ENCODE results near the gene CWC27. TPM values are rescaled to one million over a fixed set of nuclear protein-coding genes. Genes with fewer than 3 reads are reported as not detected.

CWC27 gene
- polyA plus RNA-seq, 1 of the 3 experiments (the other 2 are of a cell fraction), result 6.6 TPM

DNA sequence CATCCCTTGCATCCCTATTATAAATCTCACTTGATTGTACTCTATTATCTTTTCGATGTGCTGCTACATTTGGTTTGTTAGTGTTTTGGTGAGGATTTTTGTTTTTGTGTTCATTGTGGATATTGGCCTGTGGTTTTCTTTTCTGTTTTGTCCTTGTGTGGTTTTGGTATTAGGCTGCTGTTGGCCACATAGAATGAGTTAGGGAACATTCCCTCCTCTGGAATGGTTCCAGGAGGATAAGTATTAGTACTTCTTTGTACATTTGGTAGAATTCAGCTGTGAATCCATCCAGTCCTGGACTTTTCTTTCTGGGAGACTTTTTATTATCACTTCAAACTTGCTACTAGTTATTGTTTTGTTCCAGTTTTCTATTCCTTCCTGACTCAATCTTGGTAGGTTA lies 287.2 kb downstream of the CWC27 start:
- Histone ChIP-seq H3K9me2 (no peaks in the 10 kb centered on the region), H2AFZ (ENCODE audit: low read depth) (no peak overlapping the region; the same call in 1 of the 2 replicates), H3K4me1 (ENCODE audit: control insufficient read depth in 1 of 2, insufficient read depth in 2 of 2, low read depth in 1 of 2, low read length in 1 of 2) (peaks cover 4 to 7% of the 10 kb centered on the region in 2 experiments; a peak in 2 of 4 replicates), H3K27ac (ENCODE audit: low read depth in 2 of 2, low read length in 1 of 2) (no peak overlapping the region), H3K27me3 (ENCODE audit: insufficient read depth) (no peaks in the 10 kb centered on the region), H3K36me3 (replicated peaks in 1 of 2; ENCODE audit: control insufficient read depth in 1 of 2, insufficient read depth in 2 of 2, low read length in 1 of 2) (no peaks in the 10 kb centered on the region), H4K20me1 (ENCODE audit: insufficient read depth) (no peaks in the 10 kb centered on the region), H3K4me3 (ENCODE audit: low read depth in 2 of 2, low read length in 1 of 2) (no peak overlapping the region), H3F3A (replicated peaks; ENCODE audit: insufficient read depth) (peaks cover 11% of the 10 kb centered on the region), H3K9me3 (peaks cover 7% of the 10 kb centered on the region), H3K4me2 (no peak overlapping the region), H3K9ac (no peak overlapping the region), H3K79me2 (ENCODE audit: insufficient read depth) (no peaks in the 10 kb centered on the region)
- no peak for DNase-seq
- TF ChIP-seq, protein P1, sequence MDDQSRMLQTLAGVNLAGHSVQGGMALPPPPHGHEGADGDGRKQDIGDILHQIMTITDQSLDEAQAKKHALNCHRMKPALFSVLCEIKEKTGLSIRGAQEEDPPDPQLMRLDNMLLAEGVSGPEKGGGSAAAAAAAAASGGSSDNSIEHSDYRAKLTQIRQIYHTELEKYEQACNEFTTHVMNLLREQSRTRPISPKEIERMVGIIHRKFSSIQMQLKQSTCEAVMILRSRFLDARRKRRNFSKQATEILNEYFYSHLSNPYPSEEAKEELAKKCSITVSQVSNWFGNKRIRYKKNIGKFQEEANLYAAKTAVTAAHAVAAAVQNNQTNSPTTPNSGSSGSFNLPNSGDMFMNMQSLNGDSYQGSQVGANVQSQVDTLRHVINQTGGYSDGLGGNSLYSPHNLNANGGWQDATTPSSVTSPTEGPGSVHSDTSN (IDR thresholded peaks at IDR 0.05), result no peak
- no peak for TF ChIP-seq RXRA (IDR thresholded peaks at IDR 0.05; ENCODE audit: borderline replicate concordance, low read depth)
- TF ChIP-seq RFX5 (IDR thresholded peaks at IDR 0.05; ENCODE audit: low read length), result no peak
- no peak for TF ChIP-seq NFIC (IDR thresholded peaks at IDR 0.05; ENCODE audit: borderline replicate concordance)
- no peak for TF ChIP-seq EP300 (IDR thresholded peaks at IDR 0.05; ENCODE audit: borderline replicate concordance in 1 of 2, low read depth in 1 of 2, low read length in 1 of 2)
- TF ChIP-seq, protein P2, sequence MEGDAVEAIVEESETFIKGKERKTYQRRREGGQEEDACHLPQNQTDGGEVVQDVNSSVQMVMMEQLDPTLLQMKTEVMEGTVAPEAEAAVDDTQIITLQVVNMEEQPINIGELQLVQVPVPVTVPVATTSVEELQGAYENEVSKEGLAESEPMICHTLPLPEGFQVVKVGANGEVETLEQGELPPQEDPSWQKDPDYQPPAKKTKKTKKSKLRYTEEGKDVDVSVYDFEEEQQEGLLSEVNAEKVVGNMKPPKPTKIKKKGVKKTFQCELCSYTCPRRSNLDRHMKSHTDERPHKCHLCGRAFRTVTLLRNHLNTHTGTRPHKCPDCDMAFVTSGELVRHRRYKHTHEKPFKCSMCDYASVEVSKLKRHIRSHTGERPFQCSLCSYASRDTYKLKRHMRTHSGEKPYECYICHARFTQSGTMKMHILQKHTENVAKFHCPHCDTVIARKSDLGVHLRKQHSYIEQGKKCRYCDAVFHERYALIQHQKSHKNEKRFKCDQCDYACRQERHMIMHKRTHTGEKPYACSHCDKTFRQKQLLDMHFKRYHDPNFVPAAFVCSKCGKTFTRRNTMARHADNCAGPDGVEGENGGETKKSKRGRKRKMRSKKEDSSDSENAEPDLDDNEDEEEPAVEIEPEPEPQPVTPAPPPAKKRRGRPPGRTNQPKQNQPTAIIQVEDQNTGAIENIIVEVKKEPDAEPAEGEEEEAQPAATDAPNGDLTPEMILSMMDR (IDR thresholded peaks at IDR 0.05), result no peak
- CTCF ChIA-PET, result no interaction called here
- WGBS (ENCODE audit: low lambda C conversion rate), result 97% methylated on average over 1 of the region's 1 CpG
- POLR2A ChIA-PET, result no interaction called here

- Histone ChIP-seq H3K9me3 (peaks cover 7% of the 10 kb centered on the region), H3K4me2 (no peak overlapping the region), H3K27ac (ENCODE audit: low read depth in 2 of 2, low read length in 1 of 2) (peak overlapping the region in 1 of 2 experiments; percentile 38; a peak in 1 of 4 replicates), H3K27me3 (ENCODE audit: insufficient read depth) (no peaks in the 10 kb centered on the region), H3F3A (replicated peaks; ENCODE audit: insufficient read depth) (peaks cover 11% of the 10 kb centered on the region), H4K20me1 (ENCODE audit: insufficient read depth) (no peaks in the 10 kb centered on the region), H3K9ac (0 out of 2 replicates have a peak overlapping the region, but pooled peaks have one; percentile 4), H3K9me2 (no peaks in the 10 kb centered on the region), H3K4me1 (ENCODE audit: control insufficient read depth in 1 of 2, insufficient read depth in 2 of 2, low read depth in 1 of 2, low read length in 1 of 2) (peaks cover 18 to 21% of the 10 kb centered on the region in 2 experiments; a peak in 2 of 4 replicates), H2AFZ (ENCODE audit: low read depth) (peak overlapping the region; percentile 75; the same call in 1 of the 2 replicates), H3K36me3 (replicated peaks in 1 of 2; ENCODE audit: control insufficient read depth in 1 of 2, insufficient read depth in 2 of 2, low read length in 1 of 2) (no peaks in the 10 kb centered on the region), H3K79me2 (ENCODE audit: insufficient read depth) (no peaks in the 10 kb centered on the region), H3K4me3 (ENCODE audit: low read depth in 2 of 2, low read length in 1 of 2) (no peak overlapping the region)
- ChIA-PET CTCF (interaction anchor here (0.5 kb wide), 1 partner anchor 443 kb away, joined by 4 read pairs; no protein-coding TSS in a partner anchor), POLR2A (no interaction called here)
- TF ChIP-seq RFX5 (IDR thresholded peaks at IDR 0.05; ENCODE audit: low read length) (no peak), RCOR1 (IDR thresholded peaks at IDR 0.05; ENCODE audit: low read length) (no peak), MXI1 (IDR thresholded peaks at IDR 0.05; ENCODE audit: low read depth, low read length) (no peak), SIN3A (IDR thresholded peaks at IDR 0.05; ENCODE audit: borderline replicate concordance, low read depth, low read length) (no peak), CHD2 (IDR thresholded peaks at IDR 0.05; ENCODE audit: low read length, partially characterized antibody) (no peak)
- 95% methylated on average over 6 of the region's 6 CpGs for WGBS (ENCODE audit: low lambda C conversion rate)
- no peak for DNase-seq
Measured at GRCh38 chr5:65059681-65060598, 291.2 kb downstream of the CWC27 start.

Data from SK-N-SH (cell line).